ENCODE measurements around the gene VWA5A.

Gene VWA5A, protein sequence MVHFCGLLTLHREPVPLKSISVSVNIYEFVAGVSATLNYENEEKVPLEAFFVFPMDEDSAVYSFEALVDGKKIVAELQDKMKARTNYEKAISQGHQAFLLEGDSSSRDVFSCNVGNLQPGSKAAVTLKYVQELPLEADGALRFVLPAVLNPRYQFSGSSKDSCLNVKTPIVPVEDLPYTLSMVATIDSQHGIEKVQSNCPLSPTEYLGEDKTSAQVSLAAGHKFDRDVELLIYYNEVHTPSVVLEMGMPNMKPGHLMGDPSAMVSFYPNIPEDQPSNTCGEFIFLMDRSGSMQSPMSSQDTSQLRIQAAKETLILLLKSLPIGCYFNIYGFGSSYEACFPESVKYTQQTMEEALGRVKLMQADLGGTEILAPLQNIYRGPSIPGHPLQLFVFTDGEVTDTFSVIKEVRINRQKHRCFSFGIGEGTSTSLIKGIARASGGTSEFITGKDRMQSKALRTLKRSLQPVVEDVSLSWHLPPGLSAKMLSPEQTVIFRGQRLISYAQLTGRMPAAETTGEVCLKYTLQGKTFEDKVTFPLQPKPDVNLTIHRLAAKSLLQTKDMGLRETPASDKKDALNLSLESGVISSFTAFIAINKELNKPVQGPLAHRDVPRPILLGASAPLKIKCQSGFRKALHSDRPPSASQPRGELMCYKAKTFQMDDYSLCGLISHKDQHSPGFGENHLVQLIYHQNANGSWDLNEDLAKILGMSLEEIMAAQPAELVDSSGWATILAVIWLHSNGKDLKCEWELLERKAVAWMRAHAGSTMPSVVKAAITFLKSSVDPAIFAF

DNA sequence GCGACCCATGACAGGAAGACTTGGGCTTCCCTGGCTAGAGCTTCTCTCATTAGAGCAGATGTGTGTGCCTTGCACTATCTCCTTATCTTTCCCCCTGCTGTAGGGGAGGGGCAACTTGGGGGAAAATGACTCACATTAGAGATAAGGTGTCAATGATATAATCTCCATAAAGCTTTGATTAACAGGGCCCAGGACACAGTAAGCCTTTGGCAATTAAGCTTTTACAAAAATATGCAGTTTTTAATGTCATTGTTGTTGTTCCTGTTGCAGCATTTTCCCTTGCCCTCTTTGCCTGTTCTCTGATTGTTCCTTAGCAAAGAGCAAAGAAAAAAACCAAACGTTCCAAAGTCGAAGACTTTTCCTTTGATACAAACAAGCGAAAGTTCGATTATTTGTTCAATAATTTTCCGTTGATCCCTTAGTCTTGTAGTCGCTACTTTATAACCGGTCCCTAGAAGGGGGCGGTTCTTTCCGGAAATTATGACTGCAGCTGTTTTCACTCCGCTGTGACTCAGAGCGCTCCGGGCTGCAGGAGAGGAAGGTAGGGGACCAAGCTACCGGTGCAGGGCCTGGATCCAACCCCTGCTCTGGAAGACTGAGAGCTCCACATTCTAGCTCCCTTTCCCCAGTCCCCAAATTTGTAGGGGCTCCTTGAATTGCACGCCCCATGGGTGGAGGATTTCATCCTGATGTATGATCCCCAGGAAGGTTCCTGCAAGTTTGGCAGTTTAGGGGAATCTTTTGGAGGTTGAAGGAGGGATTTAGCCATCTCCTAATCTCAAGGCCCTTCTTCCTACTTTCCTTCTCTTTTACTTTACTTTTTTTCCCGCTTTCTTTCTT, at the start of gene VWA5A:
Gene VWA5A (plus strand): TSS at position 509 of the 840 bp plus-strand sequence. CDS start 2,062 bp downstream, outside the sequence.
- DNase-seq (ENCODE audit: low read depth in 1 of 2, low spot score in 1 of 2): peak; percentile 52 to 80

DNA sequence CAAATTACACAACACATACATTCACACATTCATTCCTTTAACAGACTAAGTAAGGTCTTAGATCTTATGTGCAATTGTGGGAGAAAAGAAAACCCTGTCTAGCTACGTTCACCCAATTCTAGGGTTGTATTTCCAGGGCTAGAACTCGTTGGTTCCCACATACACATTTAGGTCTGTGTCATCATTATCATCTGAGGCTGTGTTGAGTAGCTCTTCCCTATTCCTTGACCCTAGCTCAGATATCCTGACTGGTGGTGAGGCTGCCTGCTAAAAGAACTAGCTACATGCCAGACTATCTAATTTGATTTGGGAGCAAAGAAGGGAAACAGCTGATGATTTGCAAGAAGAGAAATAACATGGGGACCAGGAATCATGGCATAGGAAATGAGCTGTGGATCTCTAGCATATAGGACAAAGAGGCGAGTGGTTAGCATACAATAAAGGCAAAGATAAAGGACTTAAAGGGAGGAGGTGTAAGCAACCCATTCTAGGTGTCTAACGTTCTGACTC, 46.6 kb upstream of the VWA5A start:
- DNase-seq (ENCODE audit: low read depth in 1 of 2, low spot score in 1 of 2): no peak

DNA sequence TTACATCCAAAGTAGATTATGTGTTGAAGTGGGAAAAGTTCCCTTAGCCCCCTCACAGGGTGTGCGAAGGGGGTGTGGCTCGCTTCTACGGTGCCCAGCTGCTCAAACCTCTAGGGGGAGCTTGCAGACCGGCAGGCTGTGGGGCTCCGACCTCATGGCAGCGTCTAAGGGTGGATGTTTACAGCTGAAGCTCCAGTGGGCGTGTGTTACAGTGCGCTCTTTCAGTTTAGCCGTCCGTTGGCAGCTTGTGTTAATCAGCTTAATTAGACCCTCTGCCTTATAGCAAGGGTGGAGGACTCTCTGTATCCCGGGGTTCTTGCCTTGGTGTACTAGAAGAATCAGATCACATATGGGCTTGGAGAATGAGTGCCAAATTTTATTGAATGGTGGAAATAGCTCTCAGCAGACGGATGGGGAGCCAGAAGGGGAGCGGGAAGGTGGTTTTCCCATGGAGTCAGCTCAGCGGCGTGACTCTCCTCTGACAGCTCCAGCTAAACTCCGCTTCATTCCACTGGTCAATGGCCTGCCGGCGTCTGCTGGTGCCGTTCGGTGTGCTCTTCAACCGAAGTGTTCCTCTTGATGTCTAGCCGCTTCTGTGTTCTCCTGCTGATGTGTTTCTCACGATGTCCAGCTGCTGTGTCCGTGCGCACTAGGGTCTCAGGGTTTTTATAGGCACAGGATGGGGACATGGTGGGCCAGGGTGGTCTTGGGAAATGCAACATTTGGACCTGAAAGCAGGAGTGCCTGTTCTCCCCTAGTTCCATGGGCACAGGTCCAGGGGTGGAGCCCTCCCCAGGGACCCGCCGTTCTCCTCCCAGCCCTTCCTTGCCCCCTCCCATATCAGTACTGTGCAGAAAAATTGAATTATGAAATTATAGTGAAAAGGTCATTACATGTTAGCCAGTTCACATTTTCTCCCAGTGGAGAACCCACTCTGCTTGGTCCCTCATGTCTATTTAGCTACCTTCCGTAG, 45.5 kb upstream of the VWA5A start:
- DNase-seq (ENCODE audit: low read depth in 1 of 2, low spot score in 1 of 2): no peak

DNA sequence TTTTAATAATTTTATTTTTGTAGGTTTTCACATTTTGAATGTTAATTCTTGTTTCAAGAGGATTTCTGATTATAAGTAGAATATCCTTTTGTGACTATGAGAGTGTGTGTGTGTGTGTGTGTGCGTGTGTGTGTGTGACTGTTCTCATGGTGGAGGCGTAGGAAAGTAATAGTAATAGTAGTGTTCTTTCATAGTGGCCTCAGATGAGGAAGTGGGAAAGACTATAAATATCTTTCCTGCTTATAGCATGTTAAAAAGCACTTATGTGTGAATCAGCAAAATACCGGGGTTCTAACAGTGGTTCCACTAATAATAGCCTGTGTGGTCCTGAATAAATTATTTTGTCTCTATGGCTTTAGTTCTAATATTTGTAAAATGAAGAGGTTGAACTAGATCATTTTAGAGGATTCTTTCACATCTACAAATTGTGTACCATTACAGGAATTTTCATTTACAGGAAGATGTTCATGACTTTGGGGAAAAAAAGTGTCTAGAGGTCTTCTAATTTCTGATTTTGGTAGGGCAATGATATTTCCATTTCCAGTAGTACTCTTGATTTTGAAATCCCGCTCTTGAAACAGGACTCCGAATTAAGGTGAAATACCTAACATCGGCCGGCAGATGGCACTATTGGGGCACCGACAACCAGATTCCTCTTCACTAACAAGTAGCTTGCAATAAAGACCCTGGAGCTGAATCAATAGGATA, 44.2 kb upstream of the VWA5A start:
- DNase-seq (ENCODE audit: low read depth in 1 of 2, low spot score in 1 of 2): peak; percentile 46 to 59

DNA sequence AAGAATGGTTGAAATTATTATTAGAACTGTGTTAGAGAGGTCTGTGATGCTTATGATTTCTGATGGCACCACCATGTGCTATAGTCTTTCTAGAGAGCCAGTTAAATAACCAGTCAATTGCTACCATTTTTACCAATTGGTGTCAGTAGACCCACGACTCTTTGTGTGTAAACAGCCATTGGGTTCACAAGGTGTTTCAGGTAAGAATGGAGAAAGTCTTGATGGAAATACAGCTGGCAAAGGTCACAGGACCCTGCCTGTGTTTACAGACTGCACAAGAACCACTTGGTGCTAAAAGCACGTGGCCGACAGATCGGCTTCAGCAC, 43.7 kb upstream of the VWA5A start:
- no peak for DNase-seq (ENCODE audit: low read depth in 1 of 2, low spot score in 1 of 2)

DNA sequence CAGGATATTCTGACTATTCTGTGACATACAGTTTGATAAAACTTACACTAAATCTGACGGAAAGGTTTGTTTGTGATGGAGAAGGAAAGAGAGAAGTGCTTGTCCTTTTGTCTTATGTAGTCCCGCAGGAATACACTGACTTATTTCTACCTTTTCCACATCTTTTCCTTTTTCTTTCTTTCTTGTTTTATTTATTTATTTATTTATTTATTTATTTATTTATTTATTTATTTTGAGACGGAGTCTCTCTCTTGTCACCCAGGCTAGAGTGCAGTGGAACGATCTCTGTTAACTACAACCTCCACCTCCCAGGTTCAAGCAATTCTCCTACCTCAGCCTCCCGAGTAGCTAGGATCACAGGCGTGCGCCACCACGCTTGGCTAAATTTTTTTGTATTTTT, 43.1 kb upstream of the VWA5A start:
- DNase-seq (ENCODE audit: low read depth in 1 of 2, low spot score in 1 of 2): no peak

DNA sequence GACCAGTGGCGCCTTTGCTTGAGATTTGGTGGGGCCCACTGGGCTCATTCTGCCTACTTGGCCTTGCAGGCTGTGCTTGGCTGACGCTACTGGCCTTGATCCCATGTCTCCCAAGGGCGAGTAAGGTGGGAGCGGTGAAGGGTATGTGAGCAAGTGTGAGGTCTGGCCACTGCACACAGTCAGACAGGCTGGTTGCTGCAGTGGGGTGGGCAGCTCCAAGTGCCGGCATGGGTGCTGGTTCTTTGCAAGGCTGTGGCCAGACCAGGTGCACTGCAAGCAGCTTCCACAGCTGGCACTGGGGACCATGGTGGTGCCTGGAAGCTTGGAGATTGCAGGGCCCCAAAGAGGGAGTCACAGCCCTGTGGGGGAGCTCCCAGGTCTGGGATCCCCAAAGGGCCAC, 40.7 kb upstream of the VWA5A start:
- no peak for DNase-seq (ENCODE audit: low read depth in 1 of 2, low spot score in 1 of 2)

DNA sequence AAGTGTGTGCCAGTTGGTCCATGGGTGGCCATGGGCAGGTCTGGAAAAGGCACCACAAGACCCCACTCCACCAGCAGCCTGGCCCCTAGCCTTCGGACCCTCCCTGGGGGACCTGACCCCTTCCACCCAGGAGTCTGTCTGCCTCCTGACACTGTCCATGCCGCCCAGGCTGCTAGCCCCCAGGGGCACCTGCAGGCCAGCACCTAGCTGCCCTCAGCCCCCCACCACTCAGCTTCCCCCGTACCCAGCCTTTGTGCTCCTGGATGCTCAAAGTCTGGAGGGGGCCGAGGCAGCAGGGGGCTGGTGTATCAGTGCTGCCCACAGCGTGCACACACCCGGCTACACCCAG, 39.8 kb upstream of the VWA5A start:
- DNase-seq (ENCODE audit: low read depth in 1 of 2, low spot score in 1 of 2): no peak

DNA sequence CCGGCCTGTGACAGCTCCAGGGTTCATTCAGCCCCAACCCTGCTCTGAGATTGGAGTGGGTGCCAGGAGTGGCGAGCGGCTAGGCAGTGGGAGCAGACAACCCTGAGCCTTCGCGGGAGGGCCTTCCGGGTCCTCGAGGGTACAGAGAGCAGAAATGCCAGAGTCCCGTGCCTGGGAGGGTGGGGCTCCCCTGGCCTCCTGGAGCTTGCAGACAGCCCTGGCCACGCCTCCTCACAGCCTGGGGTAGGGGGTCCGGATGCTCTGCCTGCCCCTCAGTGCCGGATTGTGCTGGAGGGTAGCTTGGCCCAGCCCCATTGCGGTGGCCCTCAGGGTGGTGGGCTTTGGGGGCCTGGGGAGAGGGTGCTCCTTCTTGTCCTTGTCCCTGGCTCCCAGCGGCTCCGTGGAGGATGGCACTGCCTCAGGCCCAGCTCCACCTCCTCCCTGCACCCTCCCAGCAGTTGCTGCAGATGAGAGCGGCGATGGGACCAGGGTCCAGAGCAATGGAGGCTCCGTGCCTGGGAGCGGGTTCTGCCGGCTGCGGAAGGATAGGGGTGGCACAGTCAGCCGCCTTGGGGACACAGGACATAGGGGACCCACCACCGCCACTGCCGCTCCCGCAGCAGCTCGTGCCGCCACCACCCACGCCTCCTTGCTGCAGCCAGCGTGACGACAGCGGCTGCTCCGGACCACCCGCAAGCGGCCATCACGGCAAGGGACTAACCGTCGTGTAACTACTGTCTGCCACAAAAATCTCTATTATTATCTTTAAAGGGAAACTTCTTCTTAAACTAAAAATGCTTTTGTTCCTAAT, 39.2 kb upstream of the VWA5A start:
- no peak for DNase-seq (ENCODE audit: low read depth in 1 of 2, low spot score in 1 of 2)

DNA sequence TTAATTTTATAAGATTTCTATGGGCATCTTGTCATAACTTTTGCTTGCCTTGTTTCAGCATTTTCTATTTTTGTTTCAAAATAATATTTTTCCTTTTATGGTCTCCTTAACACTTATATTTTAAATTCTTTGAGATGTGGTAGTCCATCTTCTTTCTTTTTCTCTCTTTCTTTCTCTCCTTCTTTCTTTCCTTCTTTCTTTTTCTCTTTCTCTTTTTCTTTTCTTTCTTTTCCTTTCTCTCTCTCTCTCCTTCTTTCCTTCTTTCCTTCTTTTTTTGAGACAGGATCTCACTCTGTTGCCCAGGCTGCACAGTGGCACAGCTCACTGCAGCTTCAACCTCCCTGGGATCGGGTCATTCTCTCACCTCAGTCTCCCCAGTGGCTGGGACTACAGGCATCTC, 38.0 kb upstream of the VWA5A start:
- DNase-seq (ENCODE audit: low read depth in 1 of 2, low spot score in 1 of 2): no peak

DNA sequence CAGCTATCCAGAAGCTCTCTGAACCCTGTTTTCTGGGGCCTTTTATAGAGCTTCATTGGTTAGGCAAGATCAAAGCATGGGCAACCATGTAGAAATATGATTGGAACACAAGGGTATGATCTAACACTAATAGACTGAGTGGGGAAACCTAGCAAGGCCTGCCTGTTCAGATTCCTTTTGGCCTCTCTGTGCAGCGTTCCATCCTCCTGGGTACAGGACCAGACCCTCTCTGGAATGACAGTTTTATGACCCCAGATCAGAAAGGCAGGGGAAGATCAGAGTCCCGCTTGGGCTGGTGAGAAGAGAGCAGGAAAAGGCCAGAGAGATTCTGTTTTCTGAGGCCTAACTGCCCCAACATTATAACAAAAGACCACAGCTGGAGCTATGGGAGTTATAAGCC, 36.7 kb upstream of the VWA5A start:
- DNase-seq (ENCODE audit: low read depth in 1 of 2, low spot score in 1 of 2): no peak

DNA sequence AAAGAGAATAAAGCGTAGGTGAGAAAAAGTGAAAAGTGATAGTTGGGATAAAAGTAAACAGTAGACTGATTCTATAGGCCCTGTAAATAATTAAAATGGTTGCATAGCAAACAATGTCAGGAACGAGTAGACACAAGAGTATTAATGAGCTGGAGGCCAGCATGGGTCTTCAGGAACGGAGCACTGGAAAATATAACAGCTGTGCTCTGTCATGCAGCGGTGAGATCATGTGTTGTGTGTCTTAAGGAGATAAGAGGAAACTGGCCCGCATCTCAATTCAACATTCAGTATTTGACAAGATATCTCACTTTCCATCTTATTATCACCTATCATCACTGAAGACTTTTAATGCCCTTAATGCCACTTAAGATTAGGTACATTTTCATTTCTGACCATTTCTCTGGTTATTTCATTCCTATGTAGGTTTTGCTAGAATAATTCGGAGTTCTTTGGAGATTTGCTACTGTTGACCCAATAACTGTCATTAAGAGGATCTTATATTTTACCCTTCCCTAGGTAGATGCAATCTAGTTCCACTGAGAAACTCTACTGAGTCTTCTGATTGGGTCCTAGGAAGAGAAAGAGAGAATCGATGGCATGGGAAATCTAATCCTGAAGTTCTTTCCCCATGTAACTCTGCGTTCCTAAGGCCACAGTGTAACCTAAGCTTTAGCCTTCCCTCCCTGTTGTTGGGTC, 35.5 kb upstream of the VWA5A start:
- no peak for DNase-seq (ENCODE audit: low read depth in 1 of 2, low spot score in 1 of 2)

DNA sequence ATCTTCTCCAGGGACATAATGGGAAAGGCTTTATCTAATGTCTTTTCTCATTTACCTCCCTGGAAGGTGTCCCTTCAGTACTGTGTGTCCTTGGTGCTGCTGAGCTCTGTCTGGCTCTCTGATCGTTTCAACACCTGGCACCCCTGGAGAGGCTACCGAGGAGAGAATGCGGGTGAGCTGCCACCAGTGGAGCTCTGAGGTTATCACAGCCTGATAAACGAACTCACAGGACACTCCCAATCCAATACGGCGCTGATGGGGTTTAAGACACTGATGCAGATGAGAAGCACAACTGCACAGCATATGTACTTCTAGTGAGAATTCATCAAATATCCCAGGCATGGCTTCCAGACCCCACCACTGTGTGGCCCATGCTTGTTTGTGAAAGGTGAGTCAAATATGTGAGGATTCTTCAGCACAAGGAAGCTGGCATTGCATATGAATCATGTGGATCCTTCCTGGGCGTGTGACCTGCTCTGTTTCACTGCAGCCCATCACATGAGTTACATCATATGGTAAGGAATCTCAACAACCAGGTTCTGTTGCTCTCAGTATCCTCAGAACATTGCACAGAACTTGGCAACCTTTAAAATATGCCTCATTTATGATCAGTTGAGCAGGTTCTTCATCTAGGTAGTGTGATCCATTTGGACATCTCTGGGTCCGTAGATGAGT, 34.8 kb upstream of the VWA5A start:
- DNase-seq (ENCODE audit: low read depth in 1 of 2, low spot score in 1 of 2): no peak

DNA sequence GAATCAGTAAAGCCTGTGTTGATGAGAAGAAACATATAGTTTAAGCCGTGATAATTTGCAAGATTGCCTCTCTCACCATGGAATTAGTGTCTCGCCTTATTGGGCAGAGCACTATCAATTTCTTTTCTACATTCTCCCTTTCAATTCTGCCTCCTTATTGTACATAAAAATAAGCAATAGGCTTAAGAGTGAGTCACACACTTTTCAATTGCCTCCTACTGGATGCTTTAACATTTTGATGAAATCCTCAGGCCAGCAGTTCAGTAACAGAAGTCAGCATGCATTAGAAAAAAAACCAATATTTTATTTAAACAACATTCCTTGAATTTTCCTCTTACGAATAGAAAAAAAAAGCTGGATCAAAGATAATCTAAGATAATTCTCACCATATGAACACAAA, 33.8 kb upstream of the VWA5A start:
- no peak for DNase-seq (ENCODE audit: low read depth in 1 of 2, low spot score in 1 of 2)

DNA sequence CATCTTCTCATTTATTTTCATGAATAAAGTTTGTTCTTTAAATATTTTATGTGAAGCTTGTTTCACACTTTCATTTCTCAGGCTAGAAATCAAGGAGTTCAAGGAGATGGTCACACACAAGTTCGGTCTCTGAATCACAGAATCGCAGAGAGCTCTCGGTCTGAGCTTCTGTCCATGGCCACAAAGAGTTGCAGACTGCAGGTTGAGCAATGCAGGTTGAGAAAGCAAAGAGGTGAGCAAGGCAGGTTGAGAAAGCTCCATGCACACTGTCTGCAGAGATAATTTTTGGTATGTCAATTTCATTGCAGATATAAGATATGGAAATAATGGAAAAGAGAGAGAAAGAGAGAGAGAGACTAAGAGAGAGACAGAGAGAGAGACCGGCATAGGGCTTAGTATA, 32.9 kb upstream of the VWA5A start:
- DNase-seq (ENCODE audit: low read depth in 1 of 2, low spot score in 1 of 2): no peak

DNA sequence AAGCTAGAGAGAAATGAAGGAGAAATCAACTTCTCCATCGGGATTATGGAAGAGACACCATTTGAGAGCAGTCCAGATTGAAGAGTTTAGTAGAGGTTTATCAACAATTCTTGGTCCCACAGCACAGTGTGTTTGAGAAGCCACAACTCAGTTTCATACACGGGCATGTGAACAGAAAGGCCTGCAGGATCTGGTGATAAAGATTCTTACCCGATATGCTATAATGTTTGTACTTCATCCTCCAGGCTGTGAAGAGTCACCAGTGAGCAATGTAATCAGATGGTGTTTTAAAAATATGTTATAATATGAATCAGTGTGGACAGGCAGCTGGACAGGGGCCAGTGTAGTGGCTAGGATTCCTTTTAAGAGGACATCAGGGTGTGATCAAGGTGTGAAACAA, 29.7 kb upstream of the VWA5A start:
- no peak for DNase-seq (ENCODE audit: low read depth in 1 of 2, low spot score in 1 of 2)

DNA sequence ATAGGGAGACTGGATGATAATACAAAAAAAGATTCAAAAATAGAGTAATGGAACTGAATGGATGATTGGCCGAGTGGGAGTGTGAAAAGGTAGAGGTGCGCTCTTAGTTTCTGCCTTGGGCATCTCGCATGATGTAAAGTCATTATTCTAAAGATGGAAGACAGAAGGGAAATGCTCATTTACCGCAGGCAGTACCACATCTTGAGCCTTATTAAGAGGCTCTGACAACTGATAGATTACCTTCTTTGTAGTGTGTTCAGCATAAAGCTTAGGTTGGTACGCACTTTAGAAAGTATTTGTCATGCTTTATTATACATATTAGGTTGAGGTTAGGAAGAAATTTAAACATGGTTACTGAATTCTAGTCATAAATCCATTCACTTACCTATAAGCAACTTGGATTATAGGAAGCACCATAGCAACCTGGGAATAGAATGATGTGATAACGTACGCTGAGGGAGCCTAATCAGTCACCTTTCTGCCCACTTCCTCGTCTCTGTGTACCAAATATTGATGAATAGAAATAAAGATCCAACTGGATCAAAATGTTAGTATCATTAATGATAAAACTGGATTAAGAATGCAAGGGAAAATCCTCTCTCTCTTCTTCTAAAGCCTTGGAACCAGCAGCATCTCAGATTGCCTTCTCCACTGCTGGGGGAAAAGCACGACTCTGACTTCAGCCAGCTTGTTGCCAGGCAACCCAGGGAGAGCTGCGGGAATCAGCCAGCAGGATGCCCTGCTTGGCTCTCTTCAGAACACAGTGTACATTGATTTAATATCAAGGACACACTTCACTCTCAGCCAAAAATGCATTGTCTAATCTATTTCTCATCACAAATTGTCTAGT, 29.0 kb upstream of the VWA5A start:
- DNase-seq (ENCODE audit: low read depth in 1 of 2, low spot score in 1 of 2): no peak

All from activated CD4-positive, alpha-beta T cell treated with anti-CD3 and anti-CD28 coated beads, Interleukin-2, amount 50 U/mL, for 24 hours (primary cell).